Measurements from ENCODE around the gene PDE6A. TPM values are rescaled to one million over a fixed set of nuclear protein-coding genes. Genes with fewer than 3 reads are reported as not detected.

Gene PDE6A
- total RNA-seq, 1 donor from 2014 or later: 0.14 TPM

DNA sequence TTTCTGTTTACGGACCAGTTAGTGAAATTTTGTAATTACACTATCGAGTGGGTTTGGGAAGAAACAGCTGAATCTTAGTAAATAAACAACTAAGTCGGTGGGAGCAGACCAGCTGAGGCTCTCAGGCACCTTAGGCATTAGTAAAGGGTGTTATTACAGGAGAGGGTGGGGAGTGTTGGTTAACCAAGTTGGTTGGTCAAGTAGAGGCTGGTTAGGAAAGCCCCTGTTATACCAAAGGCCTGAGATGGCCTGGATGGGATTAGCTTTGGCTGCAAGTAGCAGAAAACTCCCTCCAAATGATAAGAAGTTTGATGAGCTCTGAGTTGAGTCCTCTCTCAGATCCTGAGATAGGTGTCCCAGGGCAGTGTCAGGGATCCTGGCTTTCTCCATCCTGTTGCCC is 133.1 kb downstream of the PDE6A start:
- Histone ChIP-seq H4K20me1 (ENCODE audit: insufficient read depth, low read length) (no peaks in the 10 kb centered on the region), H3K9me3 (ENCODE audit: insufficient read depth, low read depth, low read length) (no peaks in the 10 kb centered on the region), H3K9ac (ENCODE audit: low read length) (no peak overlapping the region), H3K27ac (ENCODE audit: low read depth, low read length) (no peak overlapping the region), H3K79me2 (ENCODE audit: insufficient read depth, low read length) (no peaks in the 10 kb centered on the region), H3K4me2 (ENCODE audit: low read length) (no peak overlapping the region), H3K27me3 (ENCODE audit: insufficient read depth, low read length) (no peaks in the 10 kb centered on the region), H3K36me3 (ENCODE audit: insufficient read depth, low read length) (no peaks in the 10 kb centered on the region), H3K4me3 (ENCODE audit: insufficient read depth, low read depth, low read length) (no peak overlapping the region), H3K4me1 (ENCODE audit: insufficient read depth, low read length) (peaks cover 4% of the 10 kb centered on the region), H2AFZ (ENCODE audit: low read depth, low read length) (no peak overlapping the region)
- peaks cover 9% of the 10 kb centered on the region for H3K27me3 Mint-ChIP-seq (ENCODE audit: low read depth, unreplicated experiment)
- peaks cover 2% of the 10 kb centered on the region for H3K9me3 Mint-ChIP-seq (ENCODE audit: unreplicated experiment)
- no peak for TF ChIP-seq EZH2 (IDR thresholded peaks at IDR 0.05; ENCODE audit: insufficient read depth, low read length)
- TF ChIP-seq, protein P1, sequence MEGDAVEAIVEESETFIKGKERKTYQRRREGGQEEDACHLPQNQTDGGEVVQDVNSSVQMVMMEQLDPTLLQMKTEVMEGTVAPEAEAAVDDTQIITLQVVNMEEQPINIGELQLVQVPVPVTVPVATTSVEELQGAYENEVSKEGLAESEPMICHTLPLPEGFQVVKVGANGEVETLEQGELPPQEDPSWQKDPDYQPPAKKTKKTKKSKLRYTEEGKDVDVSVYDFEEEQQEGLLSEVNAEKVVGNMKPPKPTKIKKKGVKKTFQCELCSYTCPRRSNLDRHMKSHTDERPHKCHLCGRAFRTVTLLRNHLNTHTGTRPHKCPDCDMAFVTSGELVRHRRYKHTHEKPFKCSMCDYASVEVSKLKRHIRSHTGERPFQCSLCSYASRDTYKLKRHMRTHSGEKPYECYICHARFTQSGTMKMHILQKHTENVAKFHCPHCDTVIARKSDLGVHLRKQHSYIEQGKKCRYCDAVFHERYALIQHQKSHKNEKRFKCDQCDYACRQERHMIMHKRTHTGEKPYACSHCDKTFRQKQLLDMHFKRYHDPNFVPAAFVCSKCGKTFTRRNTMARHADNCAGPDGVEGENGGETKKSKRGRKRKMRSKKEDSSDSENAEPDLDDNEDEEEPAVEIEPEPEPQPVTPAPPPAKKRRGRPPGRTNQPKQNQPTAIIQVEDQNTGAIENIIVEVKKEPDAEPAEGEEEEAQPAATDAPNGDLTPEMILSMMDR (IDR thresholded peaks at IDR 0.05; ENCODE audit: insufficient read depth, low read depth, low read length): no peak
- no peak for DNase-seq (ENCODE audit: low read depth)
- H3K36me3 Mint-ChIP-seq (ENCODE audit: low read depth, unreplicated experiment): peaks cover 14% of the 10 kb centered on the region
- peaks cover 15% of the 10 kb centered on the region for H3K4me1 Mint-ChIP-seq (ENCODE audit: low read depth, unreplicated experiment)
- FAIRE-seq: no peak
- H3K27ac Mint-ChIP-seq (ENCODE audit: unreplicated experiment): no peak overlapping the region
- H3K4me3 Mint-ChIP-seq (ENCODE audit: unreplicated experiment): no peak overlapping the region

DNA sequence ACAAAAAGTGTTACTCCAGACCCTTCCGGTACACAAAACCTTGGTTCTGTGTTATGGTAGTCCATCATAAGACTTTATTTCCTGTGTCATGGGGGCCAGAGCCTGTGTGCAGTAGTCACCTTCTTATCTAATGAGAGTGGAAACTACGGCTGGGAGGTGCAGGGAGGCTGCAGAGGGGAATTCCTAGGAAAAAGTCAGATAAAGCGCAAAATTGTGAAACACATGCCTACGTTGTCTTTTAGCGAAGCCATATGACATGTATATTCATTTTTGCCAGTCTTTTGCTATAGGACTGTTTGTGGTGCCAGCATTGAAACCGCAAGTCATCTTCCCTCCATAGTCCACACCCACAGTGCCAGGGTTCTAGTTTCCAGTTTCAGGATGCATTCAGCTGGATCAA is 133.7 kb downstream of the PDE6A start:
- Histone ChIP-seq H3K4me1 (ENCODE audit: insufficient read depth, low read length) (peaks cover 10% of the 10 kb centered on the region), H2AFZ (ENCODE audit: low read depth, low read length) (no peak overlapping the region), H3K9me3 (ENCODE audit: insufficient read depth, low read depth, low read length) (no peaks in the 10 kb centered on the region), H3K27ac (ENCODE audit: low read depth, low read length) (no peak overlapping the region), H4K20me1 (ENCODE audit: insufficient read depth, low read length) (no peaks in the 10 kb centered on the region), H3K36me3 (ENCODE audit: insufficient read depth, low read length) (no peaks in the 10 kb centered on the region), H3K4me2 (ENCODE audit: low read length) (no peak overlapping the region), H3K4me3 (ENCODE audit: insufficient read depth, low read depth, low read length) (no peak overlapping the region), H3K9ac (ENCODE audit: low read length) (no peak overlapping the region), H3K79me2 (ENCODE audit: insufficient read depth, low read length) (no peaks in the 10 kb centered on the region), H3K27me3 (ENCODE audit: insufficient read depth, low read length) (no peaks in the 10 kb centered on the region)
- no peak for DNase-seq (ENCODE audit: low read depth)
- TF ChIP-seq, protein P1 (IDR thresholded peaks at IDR 0.05; ENCODE audit: insufficient read depth, low read depth, low read length): no peak
- TF ChIP-seq EZH2 (IDR thresholded peaks at IDR 0.05; ENCODE audit: insufficient read depth, low read length): no peak
- FAIRE-seq: no peak
- Mint-ChIP-seq H3K9me3 (ENCODE audit: unreplicated experiment) (peaks cover 2% of the 10 kb centered on the region), H3K27ac (ENCODE audit: unreplicated experiment) (no peak overlapping the region), H3K4me1 (ENCODE audit: low read depth, unreplicated experiment) (peaks cover 20% of the 10 kb centered on the region), H3K36me3 (ENCODE audit: low read depth, unreplicated experiment) (peaks cover 9% of the 10 kb centered on the region), H3K27me3 (ENCODE audit: low read depth, unreplicated experiment) (peaks cover 9% of the 10 kb centered on the region), H3K4me3 (ENCODE audit: unreplicated experiment) (no peak overlapping the region)

DNA sequence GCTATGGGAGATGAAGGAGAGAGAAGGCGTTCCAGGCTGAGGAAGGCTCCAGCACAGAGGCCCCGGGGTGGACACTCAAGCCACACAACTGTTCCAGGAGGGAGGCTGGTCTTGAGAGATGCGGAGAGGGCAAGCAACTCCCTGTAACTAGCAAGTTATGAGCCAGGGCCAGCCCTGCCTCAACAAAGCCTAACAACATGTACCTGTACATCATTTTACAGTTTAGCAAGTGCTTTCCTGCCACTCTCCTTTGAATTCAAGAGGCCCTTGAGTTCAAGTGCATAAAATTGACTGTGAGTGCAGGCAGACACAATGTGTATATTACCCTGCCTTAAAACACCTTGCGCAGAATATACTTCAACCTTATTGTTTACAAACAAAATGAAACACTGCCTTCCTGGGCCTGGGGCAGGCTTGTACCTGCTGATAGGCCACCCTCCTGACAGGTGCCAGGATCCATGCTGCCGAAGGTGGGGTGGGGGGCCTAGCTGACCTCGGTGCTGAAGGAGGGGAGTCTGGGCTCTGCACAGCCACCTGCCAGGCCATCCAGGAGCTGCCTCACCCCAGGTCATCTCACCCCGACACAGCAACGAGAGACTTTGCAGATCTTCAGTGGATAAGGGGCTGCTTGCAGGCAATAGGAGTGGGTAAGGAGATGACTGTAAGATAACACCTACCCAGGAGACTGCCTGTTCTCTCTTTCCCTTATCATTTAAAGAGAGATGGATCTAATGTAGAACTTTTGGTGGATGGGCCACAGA is 134.5 kb downstream of the PDE6A start:
- Mint-ChIP-seq H3K27me3 (ENCODE audit: low read depth, unreplicated experiment) (peaks cover 9% of the 10 kb centered on the region), H3K4me3 (ENCODE audit: unreplicated experiment) (no peak overlapping the region), H3K4me1 (ENCODE audit: low read depth, unreplicated experiment) (peaks cover 24% of the 10 kb centered on the region), H3K36me3 (ENCODE audit: low read depth, unreplicated experiment) (peaks cover 9% of the 10 kb centered on the region), H3K9me3 (ENCODE audit: unreplicated experiment) (peaks cover 2% of the 10 kb centered on the region), H3K27ac (ENCODE audit: unreplicated experiment) (no peak overlapping the region)
- Histone ChIP-seq H3K9me3 (ENCODE audit: insufficient read depth, low read depth, low read length) (no peaks in the 10 kb centered on the region), H3K27me3 (ENCODE audit: insufficient read depth, low read length) (no peaks in the 10 kb centered on the region), H3K4me3 (ENCODE audit: insufficient read depth, low read depth, low read length) (no peak overlapping the region), H4K20me1 (ENCODE audit: insufficient read depth, low read length) (no peaks in the 10 kb centered on the region), H2AFZ (ENCODE audit: low read depth, low read length) (no peak overlapping the region), H3K36me3 (ENCODE audit: insufficient read depth, low read length) (no peaks in the 10 kb centered on the region), H3K4me1 (ENCODE audit: insufficient read depth, low read length) (peaks cover 14% of the 10 kb centered on the region), H3K9ac (ENCODE audit: low read length) (no peak overlapping the region), H3K4me2 (ENCODE audit: low read length) (no peak overlapping the region), H3K79me2 (ENCODE audit: insufficient read depth, low read length) (no peaks in the 10 kb centered on the region), H3K27ac (ENCODE audit: low read depth, low read length) (no peak overlapping the region)
- TF ChIP-seq EZH2 (IDR thresholded peaks at IDR 0.05; ENCODE audit: insufficient read depth, low read length): no peak
- TF ChIP-seq, protein P1 (IDR thresholded peaks at IDR 0.05; ENCODE audit: insufficient read depth, low read depth, low read length): no peak
- DNase-seq (ENCODE audit: low read depth): no peak
- no peak for FAIRE-seq
